K562 (cell line): ENCODE data around the gene JPH3. TPM values are rescaled to one million over a fixed set of nuclear protein-coding genes. Genes with fewer than 3 reads are reported as not detected.

Source experiments
- ATAC-seq: fragments of 200-7000 bp; cut with Tn5 transposase; 3 replicates; pipeline ENCODE4 v1.9.1; 2020; ENCODE audit warnings: moderate library complexity
- BruUV-seq: library from RNA; stranded (reverse); fragments of 400-500 nt; replicated peaks from 2 replicates; lab custom pipeline; 2021; lab: Mats Ljungman, UMichigan
- CTCF ChIA-PET: fragments of 300-600 bp; formaldehyde crosslinking; extraction: SDS; loops from one replicate; lab custom pipeline; 2021; ENCODE audit warnings: low intra/inter-chr PET ratio; lab: Yijun Ruan, JAX
- POLR2A ChIA-PET: fragments of 300-600, 350-650 bp; sonication (Branson Sonifier 250); formaldehyde crosslinking; extraction: SDS; loops from one replicate; lab custom pipeline; 2021; ENCODE audit warnings: antibody characterized with exemption, inconsistent platforms; lab: Yijun Ruan, JAX
- DNase-seq, 4 experiments: peaks; one replicate each; pipeline versions ENCODE4 v3.0.0 to v3.0.0-alpha.2; 2011 to 2018; ENCODE audit warnings: low spot score in 3 of 4, mixed read lengths in 3 of 4; ENCODE audit errors: extremely low read depth in 1 of 4
- FAIRE-seq: peaks from 2 replicates; lab custom pipeline; 2011; peaks lifted over from hg19 to GRCh38; lab: Jason Lieb, UNC
- H2AFZ ChIP-seq: 2 replicates; pipeline ENCODE4 v1.6.0; 2011; ENCODE audit warnings: low read depth, low read length, control low read depth, inconsistent platforms
- H3K27ac ChIP-seq: fragments of 200-600 bp; 3 replicates; pipeline ENCODE4 v1.8.0; 2011; ENCODE audit warnings: low read depth, mild to moderate bottlenecking, control low read depth, inconsistent platforms, low read length, moderate library complexity, mixed read lengths; ENCODE audit errors: extremely low read depth
- H3K27me3 ChIP-seq, 2 experiments: fragments of 300-600 bp in 1 of 2; 2 replicates in 1 of 2; 3 replicates in 1 of 2; pipeline versions ENCODE4 v1.6.0 to v1.8.0; 2011; ENCODE audit warnings: inconsistent platforms in 2 of 2, low read length in 2 of 2, mild to moderate bottlenecking in 1 of 2, mixed read lengths in 1 of 2, moderate library complexity in 1 of 2; ENCODE audit not compliant: control insufficient read depth in 2 of 2, insufficient read depth in 2 of 2
- H3K36me3 ChIP-seq: fragments of 300-600 bp; 3 replicates; pipeline ENCODE4 v1.8.0; 2011; ENCODE audit warnings: mild to moderate bottlenecking, low read length, inconsistent platforms; ENCODE audit not compliant: control insufficient read depth, insufficient read depth
- H3K4me1 ChIP-seq, 2 experiments: fragments of 200-600 bp in 1 of 2; replicated peaks in 1 of 2; 2 replicates in 1 of 2; 3 replicates in 1 of 2; pipeline versions ENCODE4 v1.5.1 to v1.8.0; 2011; ENCODE audit warnings: inconsistent platforms in 2 of 2, low read length in 2 of 2, mild to moderate bottlenecking in 1 of 2, mixed read lengths in 1 of 2, moderate library complexity in 1 of 2; ENCODE audit not compliant: control insufficient read depth in 2 of 2, insufficient read depth in 2 of 2
- H3K4me2 ChIP-seq: 2 replicates; pipeline ENCODE4 v1.6.1; 2011; ENCODE audit warnings: low read length, control low read depth, inconsistent platforms, mixed read lengths; ENCODE audit not compliant: insufficient read depth
- H3K4me3 ChIP-seq: fragments of 200-600 bp; sonication (generic), shearing (Covaris generic); 2 replicates; pipeline ENCODE4 v1.5.1; 2016; ENCODE audit warnings: control low read depth, inconsistent platforms
- H3K79me2 ChIP-seq: fragments of 200-600 bp; 3 replicates; pipeline ENCODE4 v1.8.0; 2011; ENCODE audit warnings: low read length, inconsistent platforms; ENCODE audit not compliant: control insufficient read depth, insufficient read depth
- H3K9ac ChIP-seq, 2 experiments: 2 replicates each; pipeline versions ENCODE4 v1.6.0 to v1.6.1; 2011; ENCODE audit warnings: low read depth in 2 of 2, low read length in 2 of 2, control low read depth in 1 of 2, inconsistent platforms in 1 of 2, mild to moderate bottlenecking in 1 of 2, mixed read lengths in 1 of 2; ENCODE audit not compliant: insufficient read depth in 1 of 2
- H3K9me1 ChIP-seq: one replicate; pipeline ENCODE4 v1.6.0; 2011; ENCODE audit warnings: inconsistent platforms, mild to moderate bottlenecking, low read length, moderate library complexity; ENCODE audit not compliant: control insufficient read depth, insufficient read depth
- H3K9me3 ChIP-seq: replicated peaks from 2 replicates; pipeline ENCODE4 v1.5.1; 2011; ENCODE audit warnings: low read depth, low read length, inconsistent platforms; ENCODE audit not compliant: control insufficient read depth, insufficient read depth
- H4K20me1 ChIP-seq: replicated peaks from 2 replicates; pipeline ENCODE4 v1.6.1; 2011; ENCODE audit warnings: low read length, inconsistent platforms, mixed read lengths; ENCODE audit not compliant: control insufficient read depth, insufficient read depth
- AFF4 ChIP-seq: sonication (generic); formaldehyde crosslinking; IDR thresholded peaks from 2 replicates; pipeline ENCODE4 v1.8.0; 2023; ENCODE audit warnings: mild to moderate bottlenecking, missing genetic modification reagents
- CHD4 ChIP-seq: fragments of 200-600 bp; sonication (generic); IDR thresholded peaks from 3 replicates; pipeline ENCODE4 v1.6.1; 2012; ENCODE audit warnings: low read depth, mild to moderate bottlenecking, mixed read lengths, low read length, inconsistent platforms; ENCODE audit not compliant: insufficient read depth, insufficient replicate concordance, poor library complexity, severe bottlenecking
- FOXM1 ChIP-seq, 2 experiments: fragments of 450-650 bp in 1 of 2; sonication (generic) in 1 of 2; formaldehyde crosslinking in 1 of 2; IDR thresholded peaks; 2 replicates each; pipeline versions ENCODE4 v1.6.1 to v1.9.0; 2017 to 2022; ENCODE audit warnings: low read depth in 2 of 2, mild to moderate bottlenecking in 2 of 2, missing genetic modification reagents in 1 of 2, moderate library complexity in 1 of 2
- FUS ChIP-seq: fragments of 200-400 bp; formaldehyde crosslinking; optimal IDR thresholded peaks from 2 replicates; pipeline ENCODE3; 2017; ENCODE audit warnings: low read depth, low read length
- HNRNPK ChIP-seq: fragments of 200-400 bp; formaldehyde crosslinking; IDR thresholded peaks from one replicate; pipeline ENCODE4 v1.6.1; 2018; ENCODE audit warnings: mild to moderate bottlenecking, low read depth, low read length; ENCODE audit not compliant: poor library complexity, severe bottlenecking
- KHSRP ChIP-seq: fragments of 450-650 bp; IDR thresholded peaks from 2 replicates; pipeline ENCODE4 v1.6.1; 2017
- MTA1 ChIP-seq: fragments of 450-650 bp; IDR thresholded peaks from 2 replicates; pipeline ENCODE4 v1.6.1; 2017; ENCODE audit warnings: borderline replicate concordance
- SFPQ ChIP-seq: fragments of 200-400 bp; formaldehyde crosslinking; IDR thresholded peaks from 2 replicates; pipeline ENCODE4 v1.6.1; 2017; ENCODE audit warnings: mild to moderate bottlenecking, low read depth, low read length, moderate library complexity
- SNRNP70 ChIP-seq: fragments of 200-400 bp; formaldehyde crosslinking; optimal IDR thresholded peaks from 2 replicates; pipeline ENCODE3; 2017; ENCODE audit warnings: low read depth, low read length
- TFE3 ChIP-seq: fragments of 450-650 bp; formaldehyde crosslinking; IDR thresholded peaks from 2 replicates; pipeline ENCODE4 v1.4.0; 2020; ENCODE audit warnings: mild to moderate bottlenecking, mixed read lengths
- XRCC3 ChIP-seq: fragments of 450-650 bp; IDR thresholded peaks from 2 replicates; pipeline ENCODE4 v1.6.1; 2017; ENCODE audit warnings: mild to moderate bottlenecking, moderate library complexity
- ZNF165 ChIP-seq: fragments of 250-450 bp; sonication (Bioruptor Pico); IDR thresholded peaks from 2 replicates; pipeline ENCODE4 v1.4.0; 2020; ENCODE audit warnings: borderline replicate concordance
- ZNF212 ChIP-seq: fragments of 450-650 bp; formaldehyde crosslinking; IDR thresholded peaks from 2 replicates; pipeline ENCODE4 v1.4.0; 2020; ENCODE audit warnings: mild to moderate bottlenecking
- ZNF282 ChIP-seq: sonication (generic); formaldehyde crosslinking; IDR thresholded peaks from 2 replicates; pipeline ENCODE4 v1.8.1; 2023; ENCODE audit warnings: missing genetic modification reagents
- WGBS: fragments of 100-300 bp; shearing (Covaris generic); methylation state at CpG from one replicate; pipeline ENCODE4 v1.1.6; 2016; ENCODE audit warnings: low coverage, mixed read lengths; ENCODE audit not compliant: insufficient coverage; ENCODE audit errors: missing lambda C conversion rate; 5-methylcytosine and 5-hydroxymethylcytosine counted together
- in situ Hi-C: fragments of 300-500 bp; cut with MboI; formaldehyde crosslinking; loops from 4 replicates; pipeline ENCODE4 v1.15.0; 2018; ENCODE audit warnings: inconsistent platforms, mixed read lengths
- intact Hi-C: fragments of 100-400 bp; cut with micrococcal nuclease; formaldehyde crosslinking; loops from 2 replicates; pipeline ENCODE4 v1.14.2; 2022
- polyA plus RNA-seq, 8 experiments: library from polyadenylated mRNA; depleted of rRNA in 4 of 8; stranded (reverse) in 5 of 8; unstranded in 3 of 8; fragments of >200 nt; fragmentation: Nextera tagmentation in 2 of 8; fragmentation: Illumina TruSeq in 1 of 8; extraction: Ambion mirVana in 2 of 8; extraction: Trizol in 1 of 8; gene quantifications; 2 replicates each; pipeline versions ENCODE4 v1.2.1 to v1.2.3, GENCODE V29; 2011 to 2014; ENCODE audit warnings: inconsistent platforms in 1 of 8, missing spikeins in 1 of 8
- total RNA-seq, 7 experiments: library from RNA; depleted of rRNA in 6 of 7; stranded (reverse); fragments of >200 nt in 6 of 7; fragmentation: Illumina TruSeq in 2 of 7; extraction: Trizol in 2 of 7; gene quantifications; 2 replicates each; pipeline versions ENCODE4 v1.2.1 to v1.2.3, GENCODE V29; 2011 to 2021; ENCODE audit warnings: low replicate concordance in 1 of 7

JPH3 gene
- total and polyA plus RNA-seq, 9 of the 15 experiments (the other 6 are each of a cell fraction or from before 2014, with no cell fraction given), result 0.01 TPM; not detected in 8

- BruUV-seq, result no TSS peak
- DNase-seq, result no peak
- Histone ChIP-seq H3K27me3 (peaks cover 44 to 92% of the 10 kb centered on the region in 2 experiments), H3K4me3 (no peak overlapping the region), H3K4me2 (no peak overlapping the region), H3K9ac (no peak overlapping the region), H3K9me1 (peaks cover under 1% of the 10 kb centered on the region), H4K20me1 (peaks cover 13% of the 10 kb centered on the region), H3K27ac (no peak overlapping the region), H3K36me3 (no peaks in the 10 kb centered on the region), H2AFZ (no peak overlapping the region), H3K79me2 (no peaks in the 10 kb centered on the region), H3K4me1 (peaks cover 0 to 20% of the 10 kb centered on the region in 2 experiments; a peak in 2 of 5 replicates), H3K9me3 (no peaks in the 10 kb centered on the region)
- FAIRE-seq, result no peak
- in situ Hi-C loops, result loop anchor here (25.0 kb wide), 1 partner anchor 1082 kb away; the partner anchor contains the start of genes FOXC2 and MTHFSD
- 60% methylated on average over 29 of the region's 44 CpGs for WGBS
- intact Hi-C loops, result no loop called here
- ChIA-PET POLR2A (no interaction called here), CTCF (no interaction called here)
- no peak for ATAC-seq
- TF ChIP-seq SNRNP70 (no peak), ZNF282 (CRISPR knock-in tag) (no peak), TFE3 (CRISPR knock-in tag) (no peak), ZNF212 (CRISPR knock-in tag) (no peak), ZNF165 (CRISPR knock-in tag) (no peak), XRCC3 (no peak), FUS (no peak), FOXM1 (IDR thresholded peaks at IDR 0.05; ENCODE audit: low read depth) (no peak), FOXM1 (CRISPR knock-in tag; IDR thresholded peaks at IDR 0.05; ENCODE audit: low read depth) (no peak), HNRNPK (no peak), MTA1 (no peak), AFF4 (CRISPR knock-in tag) (no peak), KHSRP (no peak), CHD4 (no peak), SFPQ (no peak)
Measured at GRCh38 chr16:87644596-87644995, 42.3 kb downstream of the JPH3 start.
